Neural progenitor cell (in vitro differentiated cells): Measurements from ENCODE around the gene SLC4A11.
"Not testable (repeated sequence)": the region's sequence is repeated elsewhere in the genome, so short reads cannot be mapped to it uniquely, and the experiment has no call there.

Experiments
- EZH2 ChIP-seq: fragments of 200-600 bp; sonication (generic); IDR thresholded peaks from 2 replicates; pipeline ENCODE4 v1.6.1; 2017; ENCODE audit warnings: antibody characterized with exemption, mild to moderate bottlenecking, moderate library complexity
- EZH2phosphoT487 ChIP-seq: fragments of 200-600 bp; sonication (generic); IDR thresholded peaks from 2 replicates; pipeline ENCODE4 v1.6.1; 2017; ENCODE audit warnings: antibody characterized with exemption
- TF ChIP-seq, protein P1 (sequence below): fragments of 200-600 bp; sonication (generic); IDR thresholded peaks from 2 replicates; pipeline ENCODE4 v1.5.1; 2017; ENCODE audit warnings: antibody characterized with exemption, mild to moderate bottlenecking

DNA sequence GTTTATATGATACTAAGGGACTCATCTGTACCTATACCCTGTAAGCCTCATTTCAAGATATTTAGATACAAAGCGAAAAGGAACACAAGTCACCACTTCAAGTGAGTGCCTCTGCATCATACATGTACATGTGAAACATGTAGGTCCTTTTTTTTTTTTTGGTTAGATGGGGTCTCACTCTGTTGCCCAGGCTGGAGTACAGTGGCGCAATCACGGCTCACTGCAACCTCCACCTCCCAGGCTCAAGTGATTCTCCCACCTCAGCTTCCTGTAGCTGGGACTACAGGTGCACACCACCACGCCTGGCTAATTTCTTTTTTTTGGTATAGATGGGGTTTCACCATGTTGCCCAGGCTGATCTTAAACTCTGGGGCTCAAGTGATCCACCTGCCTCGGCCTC is 56.6 kb downstream of the SLC4A11 start:
- TF ChIP-seq, protein P1, sequence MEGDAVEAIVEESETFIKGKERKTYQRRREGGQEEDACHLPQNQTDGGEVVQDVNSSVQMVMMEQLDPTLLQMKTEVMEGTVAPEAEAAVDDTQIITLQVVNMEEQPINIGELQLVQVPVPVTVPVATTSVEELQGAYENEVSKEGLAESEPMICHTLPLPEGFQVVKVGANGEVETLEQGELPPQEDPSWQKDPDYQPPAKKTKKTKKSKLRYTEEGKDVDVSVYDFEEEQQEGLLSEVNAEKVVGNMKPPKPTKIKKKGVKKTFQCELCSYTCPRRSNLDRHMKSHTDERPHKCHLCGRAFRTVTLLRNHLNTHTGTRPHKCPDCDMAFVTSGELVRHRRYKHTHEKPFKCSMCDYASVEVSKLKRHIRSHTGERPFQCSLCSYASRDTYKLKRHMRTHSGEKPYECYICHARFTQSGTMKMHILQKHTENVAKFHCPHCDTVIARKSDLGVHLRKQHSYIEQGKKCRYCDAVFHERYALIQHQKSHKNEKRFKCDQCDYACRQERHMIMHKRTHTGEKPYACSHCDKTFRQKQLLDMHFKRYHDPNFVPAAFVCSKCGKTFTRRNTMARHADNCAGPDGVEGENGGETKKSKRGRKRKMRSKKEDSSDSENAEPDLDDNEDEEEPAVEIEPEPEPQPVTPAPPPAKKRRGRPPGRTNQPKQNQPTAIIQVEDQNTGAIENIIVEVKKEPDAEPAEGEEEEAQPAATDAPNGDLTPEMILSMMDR = not testable (repeated sequence)
- not testable (repeated sequence) for TF ChIP-seq EZH2phosphoT487, EZH2
